Activated CD8-positive, alpha-beta memory T cell treated with anti-CD3 and anti-CD28 coated beads for 4 hours (primary cell): ENCODE measurements around the gene ANKIB1.
A peak's percentile ranks its signal among the peaks of the same experiment; 100 is the strongest.
"Not testable (repeated sequence)": the region's sequence is repeated elsewhere in the genome, so short reads cannot be mapped to it uniquely, and the experiment has no call there.

Experiments
- DNase-seq, 2 donors: peaks; one replicate each; pipeline ENCODE4 v3.0.0-alpha.2; 2020; ENCODE audit warnings: low read depth in 2 of 2

Gene ANKIB1, protein sequence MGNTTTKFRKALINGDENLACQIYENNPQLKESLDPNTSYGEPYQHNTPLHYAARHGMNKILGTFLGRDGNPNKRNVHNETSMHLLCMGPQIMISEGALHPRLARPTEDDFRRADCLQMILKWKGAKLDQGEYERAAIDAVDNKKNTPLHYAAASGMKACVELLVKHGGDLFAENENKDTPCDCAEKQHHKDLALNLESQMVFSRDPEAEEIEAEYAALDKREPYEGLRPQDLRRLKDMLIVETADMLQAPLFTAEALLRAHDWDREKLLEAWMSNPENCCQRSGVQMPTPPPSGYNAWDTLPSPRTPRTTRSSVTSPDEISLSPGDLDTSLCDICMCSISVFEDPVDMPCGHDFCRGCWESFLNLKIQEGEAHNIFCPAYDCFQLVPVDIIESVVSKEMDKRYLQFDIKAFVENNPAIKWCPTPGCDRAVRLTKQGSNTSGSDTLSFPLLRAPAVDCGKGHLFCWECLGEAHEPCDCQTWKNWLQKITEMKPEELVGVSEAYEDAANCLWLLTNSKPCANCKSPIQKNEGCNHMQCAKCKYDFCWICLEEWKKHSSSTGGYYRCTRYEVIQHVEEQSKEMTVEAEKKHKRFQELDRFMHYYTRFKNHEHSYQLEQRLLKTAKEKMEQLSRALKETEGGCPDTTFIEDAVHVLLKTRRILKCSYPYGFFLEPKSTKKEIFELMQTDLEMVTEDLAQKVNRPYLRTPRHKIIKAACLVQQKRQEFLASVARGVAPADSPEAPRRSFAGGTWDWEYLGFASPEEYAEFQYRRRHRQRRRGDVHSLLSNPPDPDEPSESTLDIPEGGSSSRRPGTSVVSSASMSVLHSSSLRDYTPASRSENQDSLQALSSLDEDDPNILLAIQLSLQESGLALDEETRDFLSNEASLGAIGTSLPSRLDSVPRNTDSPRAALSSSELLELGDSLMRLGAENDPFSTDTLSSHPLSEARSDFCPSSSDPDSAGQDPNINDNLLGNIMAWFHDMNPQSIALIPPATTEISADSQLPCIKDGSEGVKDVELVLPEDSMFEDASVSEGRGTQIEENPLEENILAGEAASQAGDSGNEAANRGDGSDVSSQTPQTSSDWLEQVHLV

DNA sequence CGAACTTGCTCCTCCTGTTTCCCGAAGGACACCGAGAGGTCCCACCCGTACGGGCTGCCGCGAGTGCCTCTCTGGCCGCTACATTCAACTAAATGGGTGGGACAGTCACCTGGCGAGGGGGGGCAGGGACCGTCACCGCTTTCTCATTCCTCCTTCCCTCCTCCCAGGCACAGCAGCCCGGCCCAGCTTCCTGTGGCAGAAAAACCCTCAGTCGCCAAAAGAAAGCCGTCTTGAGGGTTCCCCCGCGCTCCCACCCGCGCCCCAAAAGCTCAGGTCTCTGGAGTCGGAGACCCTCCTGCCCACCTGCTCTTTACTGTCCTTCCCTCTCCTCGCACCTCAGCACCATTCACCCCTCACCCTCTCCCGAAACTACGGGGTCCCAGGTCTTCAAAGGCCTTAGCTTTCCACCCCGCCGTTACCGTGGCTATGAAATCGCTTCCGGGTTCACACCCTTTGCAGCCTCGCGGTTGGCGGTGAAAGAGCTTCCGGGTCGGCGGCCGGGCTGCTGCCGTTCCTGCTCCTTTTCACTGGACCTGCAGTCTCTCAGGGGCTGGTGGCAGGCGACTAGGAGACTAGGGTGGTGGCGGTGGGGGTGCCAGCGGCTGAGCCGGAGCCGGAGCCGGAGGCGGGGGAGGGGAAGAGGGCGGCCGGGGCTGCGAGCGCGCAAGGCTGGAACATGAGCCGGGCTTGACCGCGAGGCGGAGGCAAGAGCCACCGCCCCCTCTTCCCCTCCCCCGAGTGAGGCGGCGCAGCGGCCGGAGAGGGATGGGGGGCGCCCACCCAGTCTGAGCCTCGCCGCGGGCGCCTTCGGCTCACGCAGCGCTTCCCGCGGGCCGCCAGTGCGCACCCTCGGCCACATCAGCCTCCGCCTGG, at the start of gene ANKIB1, which contains the start of gene KRIT1:
ANKIB1 (plus strand) TSS at position 488 of the 873 bp plus-strand sequence. CDS start 49,005 bp downstream, outside the sequence.
KRIT1 (minus strand) TSS at position 428 of the 873 bp plus-strand sequence. CDS start 3,779 bp downstream, outside the sequence.
- peak; percentile 78 to 79 for DNase-seq

DNA sequence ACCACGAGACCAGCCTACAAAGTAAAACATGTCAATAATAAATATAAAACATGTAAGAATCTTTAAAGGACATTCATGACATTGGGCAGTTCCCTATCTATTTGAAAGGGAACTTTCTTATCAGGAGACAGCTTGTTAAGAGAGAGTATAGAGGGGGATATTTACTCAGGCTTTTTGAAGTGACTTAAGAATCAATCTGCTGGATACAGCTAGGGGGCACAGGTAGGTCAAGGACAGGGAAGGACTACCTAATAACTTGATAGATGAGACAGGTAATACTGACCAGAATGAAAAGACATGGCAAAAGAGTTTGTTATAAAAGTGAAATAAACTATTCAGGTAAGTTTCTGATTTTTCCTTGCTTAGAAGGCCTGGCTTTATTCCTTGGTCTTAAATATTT, 45.0 kb upstream of the ANKIB1 start:
- no peak for DNase-seq

DNA sequence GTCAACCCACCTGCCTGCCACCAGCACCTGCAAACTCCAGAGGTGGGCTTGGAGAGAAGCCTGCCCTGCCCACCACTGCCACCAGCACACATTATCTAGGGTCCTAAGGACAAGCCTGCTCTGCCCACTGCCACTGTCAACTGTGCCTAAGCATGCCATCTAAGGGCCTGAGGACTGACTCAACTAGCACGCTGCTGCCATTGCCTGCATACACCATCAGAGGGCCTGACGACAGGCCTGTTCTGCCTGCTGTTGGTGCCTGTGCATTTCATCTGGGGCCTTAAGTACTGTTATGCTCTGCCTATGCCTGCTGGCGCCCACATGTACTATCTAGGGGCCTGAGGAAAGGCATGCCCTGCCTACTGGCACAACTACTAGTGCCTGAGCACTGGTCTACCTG, 39.8 kb upstream of the ANKIB1 start:
- no peak for DNase-seq

DNA sequence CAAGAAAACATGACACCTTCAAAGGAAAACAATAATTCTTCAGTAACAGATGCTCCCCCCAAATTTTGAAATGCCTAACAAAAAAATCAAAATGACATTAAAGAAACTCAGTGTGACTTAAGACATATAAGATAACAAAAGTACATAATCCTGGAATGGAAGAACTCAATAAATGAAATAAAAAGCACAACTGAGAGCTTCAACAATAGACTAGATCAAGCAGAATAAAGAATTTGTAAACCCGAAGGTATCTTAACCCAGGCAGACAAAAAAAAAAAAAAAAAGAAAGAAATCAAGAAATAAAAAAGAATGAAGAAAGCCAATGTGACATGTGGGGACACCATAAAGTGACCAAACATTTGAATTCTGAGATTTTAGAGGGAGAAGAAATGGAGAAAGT, 39.1 kb upstream of the ANKIB1 start:
- DNase-seq: no peak

DNA sequence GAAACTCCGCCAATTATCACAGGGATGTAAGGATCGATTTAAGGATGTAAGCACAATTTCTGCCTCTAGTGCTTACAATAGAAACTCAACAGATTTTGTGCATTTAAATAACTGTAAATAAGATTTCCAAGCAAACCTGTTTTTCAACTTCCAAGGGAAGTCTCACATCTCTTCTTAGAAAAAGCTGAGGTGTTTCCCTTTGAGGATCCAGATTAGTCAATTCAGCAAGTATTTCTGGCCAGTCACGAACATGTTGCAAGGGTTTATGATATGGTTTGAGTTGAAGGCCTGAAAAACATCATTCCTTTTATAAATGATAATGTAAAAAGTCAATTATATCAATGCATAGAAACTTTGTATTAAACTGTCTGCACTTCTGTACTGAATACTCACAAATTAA, 24.0 kb upstream of the ANKIB1 start:
- DNase-seq: no peak

DNA sequence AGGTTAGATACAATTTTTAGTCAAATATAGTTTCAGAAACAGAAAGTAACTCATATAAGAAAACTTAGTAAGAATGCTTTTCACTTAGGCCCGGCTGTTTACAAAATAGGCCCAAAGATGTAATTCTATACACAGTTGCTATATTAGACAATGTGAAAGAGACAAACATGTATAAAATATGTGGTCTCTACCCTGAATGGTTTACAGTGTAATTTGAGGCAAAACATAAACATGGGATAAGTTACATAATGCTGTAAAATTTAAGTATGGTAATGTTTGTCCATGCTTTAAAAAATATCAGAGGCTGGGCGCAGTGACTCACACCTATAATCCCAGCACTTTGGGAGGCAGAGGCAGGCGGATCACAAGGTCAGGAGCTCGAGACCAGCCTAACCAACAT, 18.8 kb upstream of the ANKIB1 start:
- no peak for DNase-seq

DNA sequence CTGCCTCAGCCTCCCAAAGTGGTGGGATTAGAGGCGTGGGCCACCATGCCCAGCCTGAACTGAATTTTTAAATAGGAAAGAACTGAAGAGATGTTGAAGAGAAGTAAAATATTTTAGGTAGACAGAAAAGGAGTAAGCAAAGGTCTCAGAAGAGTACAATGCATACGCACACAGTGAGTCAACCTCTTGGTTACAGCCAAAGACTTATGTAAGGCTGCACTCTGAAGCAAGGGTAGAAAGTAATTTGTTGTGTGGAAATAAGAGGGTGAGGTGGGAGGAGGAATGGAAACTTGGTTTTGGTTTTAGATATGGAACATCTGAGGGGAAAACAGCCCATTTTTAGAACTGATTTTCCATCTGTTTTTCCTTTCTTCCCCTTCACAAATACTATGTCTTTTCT, 17.7 kb upstream of the ANKIB1 start:
- DNase-seq: no peak

DNA sequence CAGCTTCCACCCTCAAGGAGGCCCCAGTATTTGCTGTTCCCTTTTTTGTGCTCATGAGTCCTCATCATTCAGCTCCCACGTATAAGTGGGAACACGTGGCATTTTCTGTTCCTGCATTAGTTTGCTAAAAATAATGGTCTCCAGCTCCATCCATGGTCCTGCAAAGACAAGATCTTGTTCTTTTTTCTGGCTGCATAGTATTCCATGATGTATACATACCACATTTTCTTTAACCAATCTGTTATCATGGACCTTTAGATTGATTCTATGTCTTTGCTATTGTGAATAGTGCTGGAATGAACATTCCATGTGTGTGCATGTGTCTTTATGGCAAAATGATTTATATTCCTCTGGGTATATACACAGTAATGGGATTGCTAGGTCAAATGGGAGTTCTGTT, 17.0 kb upstream of the ANKIB1 start:
- DNase-seq: no peak

DNA sequence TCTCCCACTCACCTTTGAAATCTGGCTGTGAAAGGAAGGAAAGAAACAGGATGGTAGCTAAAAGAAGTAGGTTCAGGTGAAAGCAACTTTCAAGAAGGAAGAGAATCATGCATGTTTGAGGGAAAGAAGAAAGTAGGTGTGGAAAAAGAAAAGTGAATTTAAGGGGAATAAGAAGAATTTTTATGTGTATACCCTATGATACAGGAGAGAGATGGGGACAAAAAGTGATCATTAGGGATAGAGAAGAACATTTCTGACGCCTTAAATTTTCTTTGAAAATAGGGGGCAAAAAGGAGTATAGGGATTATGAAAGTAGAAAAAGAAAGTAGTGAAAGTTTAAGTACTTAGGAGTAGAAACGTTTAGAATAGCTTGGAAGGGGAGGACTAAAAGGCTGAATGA, 15.2 kb upstream of the ANKIB1 start:
- DNase-seq: no peak

DNA sequence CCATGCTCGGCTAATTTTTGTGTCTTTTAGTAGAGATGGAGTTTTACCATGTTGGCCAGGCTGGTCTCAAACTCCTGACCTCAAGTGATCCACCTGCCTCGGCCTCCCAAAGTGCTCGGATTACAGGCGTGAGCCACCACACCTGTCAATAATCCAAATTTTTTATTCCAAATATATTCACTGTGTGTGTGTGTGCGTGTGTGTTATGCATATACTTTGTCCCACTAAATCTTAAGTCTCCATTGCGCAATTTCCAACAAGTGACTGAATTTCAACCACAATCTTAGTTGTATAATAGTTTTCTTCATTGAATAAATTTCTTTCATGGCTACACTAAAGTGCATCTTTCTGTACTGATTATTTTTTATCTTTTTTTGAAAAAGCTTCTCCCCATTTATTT, 2.8 kb upstream of the ANKIB1 start:
- no peak for DNase-seq

DNA sequence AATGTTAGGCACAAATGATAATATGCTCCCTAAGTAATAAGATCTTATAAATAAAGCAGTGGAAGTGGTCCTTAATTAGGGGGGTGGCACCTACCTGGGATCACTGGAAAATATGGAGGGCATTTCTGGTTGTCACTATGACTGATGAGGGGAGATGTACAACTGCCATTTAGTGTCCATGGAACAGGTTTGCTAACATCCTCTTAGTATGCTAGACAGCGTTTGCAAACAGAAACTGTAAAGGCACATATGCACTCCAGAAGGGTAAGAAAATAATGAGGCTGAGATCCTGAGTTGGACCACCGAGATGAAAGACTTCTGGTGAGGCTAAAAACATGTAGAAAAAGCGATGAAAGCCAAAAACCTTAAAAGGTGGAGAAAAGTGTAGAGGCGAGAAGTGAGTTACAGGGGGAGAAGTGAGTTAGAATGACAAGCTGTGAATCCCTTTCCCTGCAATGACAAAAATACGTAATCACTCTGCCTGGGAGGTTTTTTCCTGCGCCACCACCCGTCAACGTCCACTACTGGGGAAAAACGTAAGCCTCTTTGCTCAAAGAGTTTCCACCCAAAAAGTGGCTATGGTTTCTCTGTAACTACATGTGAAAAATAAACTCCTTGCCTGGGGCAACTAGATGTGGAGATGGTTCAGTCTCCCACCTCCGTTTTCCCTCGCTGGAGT, 827 bp upstream of the ANKIB1 start:
- no peak for DNase-seq

DNA sequence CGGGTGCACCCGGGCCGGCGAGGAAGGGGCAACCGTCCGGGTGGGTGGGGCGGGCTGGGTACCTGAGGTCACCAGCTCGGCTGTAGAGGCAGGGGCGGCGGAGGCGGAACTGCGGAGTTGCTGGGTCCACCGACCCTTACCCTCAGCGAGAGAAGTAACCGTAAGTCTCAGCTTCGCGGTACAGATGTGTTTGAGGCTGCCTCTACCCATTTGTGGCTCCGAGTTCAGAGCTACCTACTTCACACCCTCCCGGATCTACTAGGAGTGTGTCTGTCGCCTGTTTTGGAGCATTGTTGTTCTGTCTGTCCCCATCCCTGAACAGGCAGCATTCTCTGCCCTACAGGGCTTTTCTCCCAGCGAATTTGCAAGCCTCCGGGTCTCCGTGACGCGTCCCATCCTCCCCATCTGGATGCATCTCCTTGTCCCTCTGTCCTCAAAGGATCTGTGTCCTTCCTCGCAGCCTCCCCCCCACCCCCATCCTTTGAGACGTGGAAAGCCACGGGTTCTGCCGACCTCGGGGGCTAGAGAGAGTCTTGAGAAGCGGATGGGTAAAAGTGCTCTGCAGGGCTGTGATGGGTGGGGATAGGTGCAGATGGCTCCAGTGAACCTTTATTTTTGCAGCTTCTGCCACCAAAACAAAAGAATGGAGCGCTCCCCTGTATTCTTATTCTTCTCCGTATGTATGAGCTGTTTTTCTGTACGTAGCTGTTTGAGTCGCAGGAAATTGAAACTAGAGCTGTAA, 757 bp downstream of the ANKIB1 start:
- DNase-seq: peak in 1 of 2 donors; percentile 0

DNA sequence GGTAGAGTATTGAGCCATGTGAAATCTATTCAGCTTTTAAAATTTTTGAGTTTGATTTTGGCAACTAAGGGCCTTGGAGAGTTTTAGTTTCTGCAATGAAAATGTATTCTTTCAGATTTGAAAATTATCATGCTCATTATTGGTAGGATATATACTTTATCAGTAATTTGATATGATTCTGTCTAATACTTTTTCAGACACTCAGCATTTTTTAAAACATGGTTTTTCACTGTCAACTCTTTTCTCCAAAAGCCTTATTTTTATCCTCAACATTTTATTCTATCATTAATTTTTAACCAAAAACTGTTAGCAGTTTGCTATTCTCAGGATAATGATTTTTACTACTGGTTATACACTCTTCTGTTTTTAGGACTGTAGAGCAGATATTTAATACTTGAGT, 4.8 kb downstream of the ANKIB1 start:
- DNase-seq: no peak

DNA sequence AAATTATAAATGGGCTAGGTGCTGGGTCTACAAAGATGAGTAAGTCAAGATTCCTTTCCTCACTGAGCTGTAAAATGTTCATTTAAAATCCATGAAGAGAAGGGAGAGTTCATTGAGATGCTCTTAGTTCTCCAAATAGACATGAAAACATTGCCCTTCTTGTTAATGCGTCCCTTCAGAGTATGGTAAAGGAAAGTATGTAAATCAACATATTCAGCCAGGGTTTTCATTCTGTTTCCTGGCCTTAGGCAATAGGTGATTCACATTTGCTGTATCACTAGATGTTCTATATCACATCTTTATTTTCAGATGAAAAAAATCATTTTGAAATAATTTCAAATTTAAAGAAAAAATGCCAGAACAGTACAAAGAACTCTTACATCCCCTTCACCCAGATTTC, 5.4 kb downstream of the ANKIB1 start:
- no peak for DNase-seq

DNA sequence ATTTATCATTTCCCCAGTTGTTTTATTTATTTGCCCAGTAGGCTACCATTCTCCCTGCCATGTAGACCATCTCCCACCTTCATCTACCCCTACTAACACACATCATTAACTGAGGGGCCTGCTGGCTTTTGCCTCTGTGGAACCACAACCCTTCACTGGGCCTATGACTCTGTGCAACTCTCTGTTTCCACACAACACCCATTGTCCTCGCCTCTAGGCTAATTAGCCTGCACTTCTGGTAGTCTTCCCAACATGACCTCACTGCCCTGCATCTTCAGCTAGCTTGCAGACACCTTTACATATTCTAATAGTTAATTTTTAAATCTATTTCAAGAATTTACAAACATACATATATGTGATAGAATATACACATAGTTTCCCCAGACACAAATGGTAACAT, 7.5 kb downstream of the ANKIB1 start:
- DNase-seq: no peak

DNA sequence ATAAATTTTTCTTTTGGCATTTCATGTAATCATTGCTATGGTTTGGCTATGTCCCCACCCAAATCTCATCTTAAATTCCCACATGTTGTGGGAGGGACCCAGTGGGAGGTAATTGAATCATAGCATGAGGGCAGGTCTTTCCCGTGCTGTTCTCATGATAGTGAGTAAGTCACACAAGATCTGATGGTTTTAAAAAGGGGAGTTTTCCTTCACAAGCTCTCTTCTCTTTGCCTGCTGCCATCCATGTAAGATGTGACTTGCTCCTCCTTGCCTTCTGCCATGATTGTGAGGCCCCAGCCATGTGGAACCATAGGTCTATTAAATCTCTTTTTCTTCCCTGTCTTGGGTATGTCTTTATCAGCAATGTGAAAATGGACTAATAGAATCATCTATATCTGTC, 9.0 kb downstream of the ANKIB1 start:
- DNase-seq: not testable (repeated sequence)

DNA sequence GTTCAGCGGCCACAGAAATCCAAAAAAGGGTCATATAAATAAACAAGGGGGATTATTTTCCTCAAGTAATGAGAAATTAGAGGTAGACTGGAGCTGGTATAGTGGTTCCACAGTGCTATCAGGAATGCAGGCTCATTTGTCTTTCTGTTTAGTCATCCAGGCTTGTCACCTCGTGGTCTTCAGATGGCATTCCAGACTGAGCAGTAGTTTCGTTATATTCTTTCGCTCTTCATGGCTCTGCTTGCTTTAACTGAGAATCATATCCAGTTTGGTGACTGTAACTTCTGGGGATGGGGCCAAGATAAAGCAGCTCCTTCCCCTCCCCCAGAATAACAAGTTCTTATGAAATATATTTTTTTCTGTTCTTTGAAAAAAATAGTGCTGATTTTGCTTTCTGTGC, 9.5 kb downstream of the ANKIB1 start:
- no peak for DNase-seq

DNA sequence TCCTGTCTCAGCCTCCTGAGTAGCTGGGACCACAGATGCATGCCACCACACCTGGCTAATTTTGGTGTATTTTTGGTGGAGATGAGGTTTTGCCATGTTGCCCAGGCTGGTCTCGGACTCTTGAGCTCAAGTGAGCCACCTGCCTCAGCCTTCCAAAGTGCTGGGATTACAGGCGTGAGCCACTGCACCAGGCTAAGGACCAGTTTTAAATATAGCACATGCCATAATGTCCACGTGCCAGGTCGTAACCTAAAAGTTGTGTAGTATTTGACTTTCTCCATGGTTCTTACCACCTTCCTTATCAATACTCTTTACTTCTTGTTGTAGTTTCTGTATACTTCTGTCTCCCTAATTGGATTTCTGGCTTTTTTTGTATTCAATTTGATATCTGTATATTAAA, 13.3 kb downstream of the ANKIB1 start:
- DNase-seq: no peak

DNA sequence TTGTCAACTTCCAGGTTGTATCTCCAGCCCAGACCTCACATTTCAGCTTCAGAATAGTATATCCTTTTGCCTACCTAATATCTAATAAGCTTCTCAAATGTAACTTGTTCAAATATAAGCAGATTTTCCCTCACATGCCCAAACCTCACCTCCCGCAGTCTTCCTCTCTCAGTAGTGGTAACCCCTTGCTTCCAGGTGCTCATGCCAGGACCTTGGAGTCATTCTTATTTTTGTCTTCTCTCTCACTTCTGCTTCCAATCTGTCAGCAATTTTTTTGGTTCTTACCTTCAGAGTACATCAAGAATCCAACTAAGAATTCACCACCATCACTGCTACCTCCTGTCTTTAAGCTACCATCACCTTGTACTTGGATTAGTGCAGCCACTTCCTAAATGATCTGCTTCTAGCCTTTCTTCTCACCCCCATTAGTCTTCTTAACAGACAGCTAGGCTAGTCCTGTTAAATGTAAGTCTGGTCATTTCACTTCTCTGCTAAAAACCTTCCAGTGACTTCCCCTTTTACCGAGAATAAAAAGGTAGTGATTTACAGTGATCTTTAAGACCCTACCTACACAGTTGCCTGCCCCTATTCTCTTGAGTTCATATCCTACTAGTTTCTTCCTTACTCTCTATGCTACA, 14.0 kb downstream of the ANKIB1 start:
- DNase-seq: no peak
